NCI-H1105 (cell line): ENCODE data around the gene PARD6B.
"Not testable (repeated sequence)": the region's sequence is repeated elsewhere in the genome, so short reads cannot be mapped to it uniquely, and the experiment has no call there.

Experiments used
- DNase-seq: peaks from one replicate; lab custom pipeline; 2025; lab: John Stamatoyannopoulos, UW

Gene PARD6B

GRCh38 chr20:50731055-50731929 lies at the start of gene PARD6B:
PARD6B (plus strand) TSS chr20:50731580; CDS start chr20:50731787, 207 bp downstream.
- peak; percentile 99 for DNase-seq

- DNase-seq = no peak
Observed at GRCh38 chr20:50682065-50682464, 49.3 kb upstream of the PARD6B start.

GRCh38 chr20:50682947-50683530 lies 48.3 kb upstream of the PARD6B start:
- DNase-seq = no peak

GRCh38 chr20:50683570-50683969 lies 47.8 kb upstream of the PARD6B start:
- no peak for DNase-seq

GRCh38 chr20:50686821-50687220 lies 44.6 kb upstream of the PARD6B start:
- no peak for DNase-seq

- no peak for DNase-seq
Observed at GRCh38 chr20:50688256-50688975, 43.0 kb upstream of the PARD6B start.

- DNase-seq = peak; percentile 19
Observed at GRCh38 chr20:50689864-50690649, 41.3 kb upstream of the PARD6B start.

GRCh38 chr20:50690650-50691572 lies 40.5 kb upstream of the PARD6B start, which contains the start of gene RIPOR3:
RIPOR3 (minus strand) TSS chr20:50691542; CDS start chr20:50691128, 414 bp downstream.
- DNase-seq = no peak

GRCh38 chr20:50691573-50692551 lies 39.5 kb upstream of the PARD6B start:
- no peak for DNase-seq

GRCh38 chr20:50692552-50692933 lies 38.8 kb upstream of the PARD6B start:
- DNase-seq = no peak

- no peak for DNase-seq
Observed at GRCh38 chr20:50693001-50693400, 38.4 kb upstream of the PARD6B start.

GRCh38 chr20:50694379-50695134 lies 36.8 kb upstream of the PARD6B start:
- DNase-seq = no peak

GRCh38 chr20:50695135-50695872 lies 36.1 kb upstream of the PARD6B start:
- DNase-seq = no peak

GRCh38 chr20:50698255-50698654 lies 33.1 kb upstream of the PARD6B start:
- not testable (repeated sequence) for DNase-seq

GRCh38 chr20:50699688-50700087 lies 31.7 kb upstream of the PARD6B start:
- DNase-seq = no peak

- DNase-seq = no peak
Observed at GRCh38 chr20:50701041-50701963, 30.1 kb upstream of the PARD6B start.
